Stimulated activated CD8-positive, alpha-beta memory T cell treated with anti-CD3 and anti-CD28 coated beads, Interleukin-2, amount 100 ng/mL, for 48 hours (primary cell): ENCODE results near the gene HRK.
"Not testable (repeated sequence)": the region's sequence is repeated elsewhere in the genome, so short reads cannot be mapped to it uniquely, and the experiment has no call there.

Experiments used
- DNase-seq, 2 donors: peaks; one replicate each; pipeline ENCODE4 v3.0.0-alpha.2; 2020; ENCODE audit warnings: low read depth in 2 of 2

Gene HRK

DNA sequence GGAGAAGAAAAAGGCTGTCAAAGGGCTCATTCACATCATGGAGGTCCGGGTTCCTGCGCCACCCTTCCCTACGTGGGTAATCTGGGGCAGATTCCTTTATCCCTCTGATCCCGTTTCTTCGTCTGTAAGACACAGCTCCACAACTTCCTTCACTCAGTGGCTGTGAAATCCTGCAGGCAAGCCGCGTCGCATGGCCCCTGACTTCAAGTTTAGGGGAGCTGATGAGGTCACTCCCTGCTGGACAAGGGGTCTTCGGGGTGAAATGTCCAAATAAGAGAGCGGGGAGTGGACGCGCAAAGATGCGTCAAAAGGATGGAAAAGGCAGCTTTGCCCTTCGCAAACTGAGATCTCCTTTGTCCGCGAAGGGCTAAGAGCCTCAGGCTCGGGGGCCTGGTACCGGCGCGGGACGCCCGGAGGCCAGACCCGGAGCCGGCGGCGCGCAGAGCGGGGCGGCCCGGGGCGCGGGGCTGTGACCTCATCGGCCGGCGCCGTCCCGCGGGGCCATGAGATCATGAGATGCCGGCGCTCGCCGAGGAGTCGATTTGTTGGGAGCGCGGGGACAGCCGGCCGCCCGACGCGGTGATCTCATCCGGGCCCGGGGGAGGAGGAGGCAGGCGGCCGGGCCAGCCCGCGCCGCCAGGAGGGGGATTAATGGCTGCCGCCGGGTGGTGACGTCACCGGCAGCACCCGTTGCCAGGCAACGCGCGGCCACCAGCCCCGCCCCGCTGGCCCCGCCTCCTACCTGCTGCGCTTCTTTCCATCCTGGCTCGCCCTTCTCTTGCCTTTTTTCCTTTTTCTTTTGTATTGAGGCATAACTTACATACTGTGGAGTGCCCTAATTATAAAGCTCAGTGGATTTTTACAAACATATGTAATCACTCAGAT lies 62.1 kb downstream of the HRK start:
- peak; percentile 81 to 88 for DNase-seq

DNA sequence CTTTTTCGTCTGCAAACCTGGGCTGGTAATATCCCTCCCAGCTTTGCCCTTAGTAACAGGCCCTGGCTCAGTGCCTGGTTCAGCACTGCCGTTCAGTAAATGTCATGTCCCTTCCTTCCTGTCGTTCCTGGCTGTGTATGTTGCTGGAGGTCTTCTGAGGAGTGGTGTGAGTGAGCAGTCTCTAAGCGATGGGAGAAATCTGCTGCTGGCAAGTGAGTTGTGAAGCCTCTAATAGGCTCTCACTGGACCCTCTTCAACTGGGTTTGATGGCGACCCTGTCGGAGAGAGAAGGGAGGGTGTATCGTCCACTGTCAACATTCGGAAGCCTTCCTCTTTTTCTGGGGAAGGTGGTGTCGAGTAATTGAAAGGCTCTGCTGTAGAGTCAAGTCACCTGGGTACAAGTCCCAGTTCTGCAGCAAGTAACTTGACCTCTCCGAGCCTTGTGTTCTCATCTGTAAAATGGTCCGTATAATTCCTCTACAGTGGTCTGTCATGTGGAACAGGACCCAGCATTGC lies 62.8 kb downstream of the HRK start:
- peak in 1 of 2 donors; percentile 1 for DNase-seq

DNA sequence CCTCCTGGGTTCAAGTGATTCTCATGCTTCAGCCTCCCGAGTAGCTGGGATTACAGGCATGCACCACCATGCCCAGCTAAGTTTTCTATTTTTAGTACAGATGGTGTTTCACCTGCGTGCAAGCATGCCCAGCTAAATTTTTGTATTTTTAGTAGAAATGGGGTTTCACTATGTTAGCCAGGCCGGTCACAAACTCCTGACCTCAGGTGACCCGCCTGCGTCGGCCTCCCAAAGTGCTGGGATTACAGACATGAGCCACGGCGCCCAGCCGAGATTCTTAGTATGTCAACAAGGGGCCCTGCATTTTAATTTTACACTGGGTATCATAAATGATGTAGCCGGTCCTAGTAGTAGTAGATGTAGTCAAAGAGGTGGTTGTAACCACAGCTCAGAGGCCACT lies 66.5 kb downstream of the HRK start:
- DNase-seq, result not testable (repeated sequence)

DNA sequence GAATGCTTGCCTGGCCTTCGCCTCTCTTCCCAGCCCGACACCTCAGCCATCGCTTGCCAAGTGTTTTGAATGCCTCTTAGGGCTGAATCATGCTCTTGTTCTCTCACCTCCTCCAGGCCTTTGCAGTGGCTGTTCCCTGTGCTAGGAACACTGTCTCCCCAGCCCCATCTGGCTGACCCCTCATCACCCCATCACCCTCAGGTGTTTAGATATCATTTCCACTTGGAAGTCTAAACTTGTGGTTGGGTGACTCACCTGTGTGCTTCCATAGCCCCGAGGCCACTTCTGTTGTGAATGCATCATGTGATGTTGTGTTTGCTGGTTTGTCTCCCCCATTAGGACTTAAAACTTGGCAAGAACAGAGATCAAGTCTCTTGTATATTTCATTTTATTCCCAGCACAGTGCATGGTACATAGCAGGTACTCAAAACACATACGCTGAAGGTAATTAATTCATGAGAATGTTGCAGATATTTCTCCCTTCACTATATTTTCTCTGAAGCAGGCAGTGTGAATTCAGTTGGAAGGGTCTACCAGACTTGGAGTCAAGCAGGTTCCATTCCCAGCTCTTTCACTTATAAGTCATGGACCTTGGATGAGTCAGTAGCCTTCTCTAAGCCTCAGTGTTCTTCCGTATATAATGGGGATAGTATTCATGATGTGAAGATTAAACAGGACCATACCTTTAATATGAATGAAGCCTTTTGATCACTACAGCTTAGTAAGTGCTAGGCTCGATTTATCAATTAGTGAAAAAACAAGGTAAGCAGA lies 67.8 kb downstream of the HRK start:
- no peak for DNase-seq

DNA sequence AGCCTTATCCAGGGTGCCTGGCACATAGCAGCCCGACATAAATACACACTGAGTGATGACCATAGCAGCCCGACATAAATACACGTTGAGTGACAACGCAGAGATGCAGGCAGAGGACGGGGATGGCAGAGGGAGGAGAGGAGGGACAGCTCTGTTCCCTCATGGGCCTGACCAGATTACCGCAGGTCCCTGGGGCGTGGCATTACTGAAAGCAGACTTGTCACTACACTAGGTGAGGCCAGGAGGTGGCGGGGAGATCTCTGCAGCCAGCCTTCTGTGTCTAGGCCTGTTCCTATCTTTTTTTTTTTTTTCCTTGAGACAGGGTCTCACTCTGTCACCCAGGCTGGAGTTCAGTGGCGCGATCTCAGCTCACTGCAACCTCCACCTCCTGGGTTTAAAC lies 69.0 kb downstream of the HRK start:
- no peak for DNase-seq

DNA sequence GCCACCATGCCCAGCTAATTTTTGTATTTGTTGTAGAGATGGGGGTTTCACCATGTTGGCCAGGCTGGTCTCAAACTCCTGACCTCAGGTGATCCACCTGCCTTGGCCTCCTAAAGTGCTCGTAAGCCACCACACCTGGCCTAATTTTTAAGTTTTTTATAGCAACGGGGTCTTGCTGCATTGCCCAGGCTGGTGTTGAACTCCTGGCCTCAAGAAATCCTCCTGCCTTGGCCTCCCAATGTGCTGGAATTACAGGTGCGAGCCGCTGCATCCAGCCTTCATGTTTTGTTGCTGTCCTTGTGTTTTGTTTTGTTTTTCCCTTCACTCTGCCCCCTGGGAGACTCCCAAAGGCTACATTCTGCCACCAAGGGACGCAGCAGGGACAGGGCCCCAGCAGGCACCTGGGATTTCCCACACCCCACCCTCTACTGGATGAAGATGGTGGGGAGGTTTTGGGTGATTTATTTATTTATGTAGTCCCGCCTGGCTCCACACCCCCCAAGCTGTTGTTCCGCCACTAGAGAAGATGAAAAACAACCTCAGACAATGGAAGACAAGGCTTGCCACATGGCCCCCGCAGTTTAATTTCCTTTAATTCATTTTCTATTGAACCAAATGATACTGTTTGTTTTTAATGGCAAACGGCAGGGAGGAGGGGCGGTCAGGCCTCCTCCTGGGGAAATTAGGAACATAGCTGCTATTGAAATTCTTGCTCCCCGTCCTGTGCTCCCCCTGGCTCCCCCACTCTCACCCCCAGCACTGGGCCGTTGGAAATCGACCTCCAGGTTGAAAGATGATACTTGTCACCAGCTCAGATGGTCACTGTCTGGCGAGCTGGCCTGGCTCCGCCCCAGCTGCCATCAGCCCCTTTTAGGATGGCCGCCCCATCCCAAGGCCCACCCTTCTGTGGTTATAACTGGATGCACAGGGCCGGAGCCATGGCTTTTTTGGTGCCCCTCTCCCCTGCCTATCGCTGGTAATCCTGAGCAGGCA lies 72.8 kb downstream of the HRK start:
- DNase-seq, result no peak

DNA sequence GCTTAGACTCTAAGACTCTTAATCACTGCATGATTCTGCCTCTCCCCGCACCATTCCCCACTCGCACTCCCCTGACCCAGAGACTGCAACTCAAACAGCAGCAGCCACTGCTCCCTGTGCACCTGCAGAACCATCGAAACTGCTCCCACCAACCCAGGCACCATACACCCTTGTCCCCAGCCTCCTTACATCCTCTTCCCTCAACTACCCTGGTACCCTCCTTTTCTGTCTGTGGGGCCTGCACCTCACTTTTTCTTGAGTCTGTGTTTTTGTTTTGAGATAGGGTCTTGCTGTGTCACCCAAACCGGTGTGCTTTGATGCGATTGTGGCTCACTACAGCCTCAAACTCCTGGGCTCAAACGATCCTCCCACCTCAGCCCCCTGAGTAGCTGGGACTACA lies 73.7 kb downstream of the HRK start:
- no peak for DNase-seq

DNA sequence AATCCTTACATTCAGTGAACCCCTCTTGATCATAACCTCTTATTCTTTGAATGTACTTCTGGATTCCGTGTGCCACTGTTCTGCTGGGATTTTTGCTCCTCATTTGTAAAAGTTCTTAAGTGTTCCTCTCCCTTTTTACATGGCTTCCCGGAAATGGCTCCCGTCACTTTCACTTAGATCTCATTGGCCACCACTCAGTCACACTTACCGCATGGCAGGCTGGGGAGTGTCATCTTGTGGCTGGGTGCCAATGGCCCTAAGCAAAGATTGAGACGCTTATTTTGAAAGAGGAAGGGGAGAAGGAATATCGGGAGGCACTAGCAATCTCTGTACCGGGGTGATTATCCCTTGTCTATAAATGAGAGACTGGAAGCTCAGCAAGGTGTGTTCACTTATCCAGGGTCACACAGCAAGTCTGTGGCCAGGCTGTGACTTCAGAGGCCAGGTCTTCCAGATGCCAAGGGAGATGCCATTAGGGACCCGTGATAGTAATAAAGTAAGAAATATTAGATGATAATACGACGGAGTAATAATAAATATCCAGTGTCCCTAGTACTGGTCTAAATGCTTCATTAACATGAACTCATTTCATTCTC lies 74.3 kb downstream of the HRK start:
- no peak for DNase-seq
